Muscle of arm (tissue), 12 donors: ENCODE measurements around the gene TBC1D22A. TPM values are rescaled to one million over a fixed set of nuclear protein-coding genes. Genes with fewer than 3 reads are reported as not detected.

Experiments
- DNase-seq: peaks from one replicate; pipeline ENCODE4 v3.0.0-alpha.2; 2013
- polyA plus RNA-seq, 12 donors: library from polyadenylated mRNA; unstranded; fragments of 120-200 nt; gene quantifications; one replicate each; pipeline ENCODE4 v1.2.1, GENCODE V29; 2013; ENCODE audit not compliant: insufficient read length in 12 of 12

The TBC1D22A gene
- polyA plus RNA-seq, 12 donors = 10.3 to 18.0 (median 13.1) TPM; not detected in 1

- no peak for DNase-seq
Observed at GRCh38 chr22:47008208-47008885, 245.9 kb downstream of the TBC1D22A start.

GRCh38 chr22:47009304-47010101 is 247.1 kb downstream of the TBC1D22A start:
- DNase-seq = no peak

GRCh38 chr22:47010211-47010610 is 247.8 kb downstream of the TBC1D22A start:
- no peak for DNase-seq

- DNase-seq = no peak
Observed at GRCh38 chr22:47011131-47011858, 248.8 kb downstream of the TBC1D22A start.

GRCh38 chr22:47011859-47012258 is 249.4 kb downstream of the TBC1D22A start:
- no peak for DNase-seq

GRCh38 chr22:47012589-47013370 is 250.3 kb downstream of the TBC1D22A start:
- DNase-seq = no peak

GRCh38 chr22:47013861-47014635 is 251.6 kb downstream of the TBC1D22A start:
- DNase-seq = no peak

GRCh38 chr22:47014636-47015345 is 252.3 kb downstream of the TBC1D22A start:
- DNase-seq = no peak

GRCh38 chr22:47015589-47016178 is 253.2 kb downstream of the TBC1D22A start:
- no peak for DNase-seq

GRCh38 chr22:47016631-47017030 is 254.2 kb downstream of the TBC1D22A start:
- DNase-seq = no peak

GRCh38 chr22:47017245-47017644 is 254.8 kb downstream of the TBC1D22A start:
- no peak for DNase-seq

GRCh38 chr22:47018010-47018910 is 255.8 kb downstream of the TBC1D22A start:
- DNase-seq = no peak

- DNase-seq = no peak
Observed at GRCh38 chr22:47019012-47019790, 256.8 kb downstream of the TBC1D22A start.

- DNase-seq = no peak
Observed at GRCh38 chr22:47020166-47020565, 257.7 kb downstream of the TBC1D22A start.

- DNase-seq = no peak
Observed at GRCh38 chr22:47021371-47022074, 259.1 kb downstream of the TBC1D22A start.

- no peak for DNase-seq
Observed at GRCh38 chr22:47022075-47022473, 259.6 kb downstream of the TBC1D22A start.

- no peak for DNase-seq
Observed at GRCh38 chr22:47022475-47022874, 260.0 kb downstream of the TBC1D22A start.
